Testis (tissue), 2 donors: ENCODE measurements around the gene THADA.

ENCODE experiments used
- POLR2A ChIP-seq: fragments of 450-650 bp; IDR thresholded peaks from one replicate; pipeline ENCODE4 v1.6.1; 2017; ENCODE audit warnings: antibody characterized with exemption, mild to moderate bottlenecking, moderate library complexity
- TF ChIP-seq, protein P1 (sequence below), 3 experiments: fragments of 450-650 bp in 2 of 3; fragments of 200-600 bp in 1 of 3; sonication (generic) in 1 of 3; IDR thresholded peaks; one replicate each; pipeline ENCODE4 v1.5.1; 2016 to 2019; ENCODE audit warnings: antibody characterized with exemption in 3 of 3, mild to moderate bottlenecking in 2 of 3, moderate library complexity in 1 of 3

DNA sequence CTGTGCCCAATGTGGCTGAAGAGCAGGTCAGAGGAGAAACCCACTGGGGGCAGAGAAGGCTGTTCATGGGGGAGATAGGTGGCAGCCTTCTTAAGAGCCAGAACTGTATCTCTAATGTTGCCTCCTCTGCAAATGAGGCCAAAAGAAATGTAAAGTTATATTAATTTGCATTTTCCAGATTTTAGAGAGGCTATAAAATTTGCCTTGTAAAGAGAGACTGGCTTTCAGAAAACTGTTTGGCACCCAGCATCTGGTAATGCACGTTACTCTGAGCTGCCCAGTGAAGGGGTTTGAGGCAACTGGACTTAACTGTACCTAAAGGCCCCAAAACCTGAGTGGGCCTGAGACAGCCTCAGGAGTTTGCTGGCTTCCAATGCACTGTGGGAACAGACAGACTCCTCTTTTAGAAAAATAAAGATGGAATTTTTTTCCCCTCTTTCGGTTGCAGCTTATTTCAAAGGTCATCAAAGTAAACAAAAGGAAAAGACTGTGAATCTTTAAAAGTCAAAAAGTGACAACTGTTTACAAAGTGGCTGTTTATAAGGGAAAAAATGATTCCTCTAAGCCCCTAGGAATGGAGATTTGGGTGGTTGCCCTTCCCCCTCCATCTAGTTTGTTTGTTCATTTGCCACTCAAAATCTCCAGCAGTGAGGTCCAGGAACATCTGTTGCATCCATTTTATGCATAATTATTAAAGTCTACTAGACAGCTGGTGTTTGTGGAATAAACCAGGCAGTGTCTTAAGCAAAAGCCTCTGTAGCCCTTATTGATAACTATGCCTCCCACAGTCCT is 237.2 kb downstream of the THADA start:
- TF ChIP-seq, protein P1, sequence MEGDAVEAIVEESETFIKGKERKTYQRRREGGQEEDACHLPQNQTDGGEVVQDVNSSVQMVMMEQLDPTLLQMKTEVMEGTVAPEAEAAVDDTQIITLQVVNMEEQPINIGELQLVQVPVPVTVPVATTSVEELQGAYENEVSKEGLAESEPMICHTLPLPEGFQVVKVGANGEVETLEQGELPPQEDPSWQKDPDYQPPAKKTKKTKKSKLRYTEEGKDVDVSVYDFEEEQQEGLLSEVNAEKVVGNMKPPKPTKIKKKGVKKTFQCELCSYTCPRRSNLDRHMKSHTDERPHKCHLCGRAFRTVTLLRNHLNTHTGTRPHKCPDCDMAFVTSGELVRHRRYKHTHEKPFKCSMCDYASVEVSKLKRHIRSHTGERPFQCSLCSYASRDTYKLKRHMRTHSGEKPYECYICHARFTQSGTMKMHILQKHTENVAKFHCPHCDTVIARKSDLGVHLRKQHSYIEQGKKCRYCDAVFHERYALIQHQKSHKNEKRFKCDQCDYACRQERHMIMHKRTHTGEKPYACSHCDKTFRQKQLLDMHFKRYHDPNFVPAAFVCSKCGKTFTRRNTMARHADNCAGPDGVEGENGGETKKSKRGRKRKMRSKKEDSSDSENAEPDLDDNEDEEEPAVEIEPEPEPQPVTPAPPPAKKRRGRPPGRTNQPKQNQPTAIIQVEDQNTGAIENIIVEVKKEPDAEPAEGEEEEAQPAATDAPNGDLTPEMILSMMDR (IDR thresholded peaks at IDR 0.05), result no peak
- no peak for TF ChIP-seq POLR2A
